GM18526 (cell line): ENCODE data around the gene APEH.

Experiments
- POLR2A ChIP-seq: IDR thresholded peaks from 3 replicates; pipeline ENCODE4 v1.6.1; 2011; ENCODE audit not compliant: insufficient read length; ENCODE audit errors: extremely low read depth

The APEH gene

DNA sequence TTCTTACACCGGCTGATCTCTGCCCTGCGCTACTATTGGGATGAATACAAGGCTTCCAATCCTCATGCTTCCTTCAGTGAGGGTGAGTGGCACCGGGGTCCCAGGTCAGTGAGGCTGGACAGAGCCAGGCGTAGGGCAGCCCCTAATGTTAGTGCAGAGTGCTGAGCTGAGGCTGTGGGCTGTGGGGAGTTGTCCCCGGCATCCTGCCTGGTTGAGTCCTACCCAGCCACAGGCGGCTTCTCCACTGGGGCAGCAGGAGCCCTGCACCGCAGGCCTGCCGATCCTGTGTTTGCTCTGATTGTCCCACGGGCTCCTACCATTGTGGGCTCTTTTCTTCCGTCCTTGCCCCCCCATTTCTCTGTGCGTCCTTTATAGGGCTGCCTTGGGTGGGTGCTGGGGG is 28.5 kb downstream of the APEH start:
- no peak for TF ChIP-seq POLR2A

GRCh38 chr3:49703443-49703927 is 29.3 kb downstream of the APEH start:
- no peak for TF ChIP-seq POLR2A

DNA sequence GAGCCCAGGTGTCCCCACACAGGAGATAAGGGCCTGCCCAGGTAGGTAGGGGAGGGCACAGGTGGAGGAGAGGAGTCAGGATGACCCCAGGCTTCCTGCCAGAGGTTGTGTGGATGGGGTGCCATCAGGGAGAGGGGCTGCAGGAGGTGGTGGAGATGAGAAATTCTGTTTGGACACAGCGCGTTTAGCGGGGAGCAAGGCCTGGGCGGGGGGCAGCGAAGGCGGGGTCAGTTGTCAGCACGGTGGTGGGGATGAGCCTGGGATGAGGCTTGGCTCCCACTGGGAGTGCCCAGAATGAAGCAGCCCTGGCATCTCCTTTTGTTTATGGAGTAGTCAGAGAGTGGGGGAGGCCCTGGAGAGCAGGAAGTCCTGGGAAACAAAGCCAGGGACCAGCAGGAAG is 29.8 kb downstream of the APEH start:
- TF ChIP-seq POLR2A = no peak

DNA sequence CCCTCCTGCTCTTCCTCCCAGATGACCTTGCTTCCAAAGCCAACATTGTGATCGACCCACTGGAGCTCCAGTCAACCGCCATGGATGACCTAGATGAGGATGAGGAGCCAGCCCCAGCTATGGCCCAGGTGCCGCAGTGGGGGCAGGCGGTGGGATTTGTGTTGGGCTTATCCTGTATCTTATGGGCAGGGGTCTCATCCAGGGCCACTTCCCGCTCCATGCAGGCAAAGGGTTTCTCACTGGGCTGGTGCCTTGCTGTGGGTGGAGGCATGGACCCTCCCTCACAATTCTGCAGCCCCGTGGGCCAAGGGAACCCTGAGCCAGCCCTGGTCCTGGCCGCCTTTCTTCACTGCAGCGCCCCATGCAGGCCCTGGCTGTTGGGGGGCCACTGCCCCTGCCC is 30.5 kb downstream of the APEH start:
- no peak for TF ChIP-seq POLR2A

DNA sequence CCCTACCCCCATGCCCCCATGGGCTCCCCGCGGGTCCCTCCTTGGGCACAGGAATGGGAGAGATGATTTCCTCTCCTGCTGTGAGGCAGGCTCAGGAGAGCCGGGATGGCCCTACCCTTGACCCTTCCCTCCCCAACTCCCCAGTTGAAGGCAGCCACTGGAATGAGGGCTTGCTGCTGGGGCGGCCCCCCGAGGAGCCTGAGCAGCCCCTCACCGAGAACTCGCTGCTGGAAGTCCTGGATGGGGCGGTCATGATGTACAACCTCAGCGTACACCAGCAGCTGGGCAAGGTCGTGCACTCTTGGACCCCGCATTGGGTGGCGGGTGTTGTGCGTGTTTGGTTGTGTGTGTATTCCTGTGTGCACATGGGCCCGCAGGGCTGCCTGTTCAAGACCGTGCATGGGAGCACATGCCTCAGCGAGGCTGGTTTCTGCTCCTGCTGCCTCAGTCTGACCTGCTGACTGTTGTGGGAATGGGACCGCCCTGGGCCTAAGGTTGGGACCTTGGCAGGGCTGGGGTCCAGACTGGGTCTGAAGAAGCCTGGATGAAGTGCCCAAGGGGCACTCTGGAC is 31.3 kb downstream of the APEH start:
- no peak for TF ChIP-seq POLR2A

DNA sequence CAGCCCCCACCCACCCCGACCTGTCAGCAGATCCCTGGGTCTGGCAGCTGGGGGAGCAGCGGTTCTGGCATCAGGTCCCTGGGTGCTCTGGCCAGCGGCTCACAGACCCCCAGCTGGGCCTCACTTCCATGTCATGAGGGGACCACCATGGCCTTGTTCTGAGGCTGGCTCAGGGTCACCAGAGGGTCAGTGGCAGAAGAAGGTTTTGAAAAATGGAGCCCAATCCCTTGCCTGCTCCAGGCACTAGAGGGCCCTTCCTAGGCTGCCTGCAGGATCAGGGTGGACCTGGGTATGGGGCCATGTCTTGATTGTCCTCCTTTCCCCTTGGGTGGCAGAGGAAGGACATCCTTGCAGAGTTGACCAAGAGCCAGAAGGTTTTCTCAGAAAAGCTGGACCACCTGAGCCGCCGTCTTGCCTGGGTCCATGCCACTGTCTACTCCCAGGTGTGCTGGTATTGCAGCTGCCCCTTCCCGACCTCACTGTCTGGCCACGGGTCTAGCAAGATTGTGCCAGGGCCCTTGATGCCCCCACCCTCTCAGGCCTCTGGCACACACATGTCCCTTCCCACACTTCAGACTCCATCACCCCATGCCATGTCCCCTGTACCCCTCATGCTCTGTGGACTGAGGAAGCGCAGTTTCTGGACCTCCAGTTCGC is 32.4 kb downstream of the APEH start:
- no peak for TF ChIP-seq POLR2A

DNA sequence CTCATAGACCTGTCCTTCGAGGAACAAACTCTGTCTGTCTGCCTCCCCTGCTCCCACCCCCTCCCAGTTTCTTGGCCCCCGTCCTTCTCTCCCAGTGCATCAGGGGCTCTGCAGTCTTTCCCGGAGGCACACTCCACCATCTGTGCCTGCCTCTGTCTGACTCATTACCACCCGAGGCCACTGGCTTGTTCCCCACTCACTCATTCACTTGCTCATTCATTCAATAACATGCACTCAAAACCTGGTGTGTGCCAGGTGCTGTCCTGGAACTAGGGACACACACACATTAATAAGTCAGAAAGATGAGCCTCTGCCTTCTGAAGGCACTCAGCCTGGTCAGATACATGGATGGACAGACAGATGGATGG is 32.9 kb downstream of the APEH start:
- no peak for TF ChIP-seq POLR2A

- TF ChIP-seq POLR2A = no peak
Observed at GRCh38 chr3:49709852-49710251, 35.7 kb downstream of the APEH start.

- no peak for TF ChIP-seq POLR2A
Observed at GRCh38 chr3:49711489-49711888, 37.3 kb downstream of the APEH start.

DNA sequence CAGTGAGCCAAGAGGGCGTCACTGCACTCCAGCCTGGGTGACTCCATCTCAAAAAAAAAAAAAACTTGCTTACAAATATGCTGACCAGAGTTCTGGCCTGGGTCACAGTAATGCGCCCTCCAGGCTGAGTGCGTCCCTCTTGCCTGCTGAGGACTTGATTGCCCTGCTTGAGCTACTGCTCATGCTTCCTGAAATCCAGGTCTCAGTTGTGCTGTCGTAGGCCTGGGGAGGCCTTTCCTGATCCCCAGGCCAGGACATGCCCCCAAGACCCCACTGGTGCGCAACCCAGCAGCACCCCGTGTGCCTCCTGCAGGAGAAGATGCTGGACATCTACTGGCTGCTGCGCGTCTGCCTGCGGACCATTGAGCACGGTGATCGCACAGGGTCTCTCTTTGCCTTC is 38.0 kb downstream of the APEH start:
- TF ChIP-seq POLR2A = no peak

DNA sequence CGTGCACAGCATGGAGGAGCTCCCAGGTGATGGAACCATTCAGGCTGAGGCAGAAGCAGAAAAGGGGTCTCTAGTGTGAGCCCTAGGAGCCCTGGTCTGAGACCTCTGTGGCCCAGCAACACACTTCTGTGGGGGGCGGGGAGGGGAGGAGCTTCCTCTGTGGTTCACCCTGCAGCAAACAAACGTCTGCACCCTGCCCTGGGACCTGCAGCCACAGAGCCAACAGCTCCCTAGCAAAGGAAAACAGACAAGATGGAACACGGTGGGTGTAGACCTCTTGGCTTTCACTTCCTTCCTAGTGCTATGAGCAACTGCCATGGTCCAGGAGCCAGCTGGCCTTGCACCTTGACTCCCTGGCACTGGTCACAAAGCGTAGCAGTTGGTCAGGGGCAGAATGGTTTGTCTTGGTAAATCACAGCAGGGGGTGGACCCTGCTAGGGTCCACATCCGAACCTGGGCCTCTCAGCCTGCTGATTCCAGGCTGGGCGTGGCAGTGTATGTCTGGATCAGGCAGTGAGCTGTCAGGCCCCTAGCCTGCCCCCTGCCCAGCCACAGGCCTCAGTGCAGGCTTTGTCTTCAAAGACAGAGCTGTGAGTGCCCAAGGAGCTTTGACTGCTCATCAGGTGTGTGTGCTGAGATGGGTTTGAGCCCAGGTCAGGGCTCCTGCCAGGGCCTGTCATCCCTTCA is 38.6 kb downstream of the APEH start:
- no peak for TF ChIP-seq POLR2A

GRCh38 chr3:49713336-49714105 is 39.4 kb downstream of the APEH start:
- TF ChIP-seq POLR2A = no peak

GRCh38 chr3:49714728-49715550 is 40.8 kb downstream of the APEH start:
- no peak for TF ChIP-seq POLR2A

GRCh38 chr3:49715611-49716121 is 41.5 kb downstream of the APEH start:
- TF ChIP-seq POLR2A = no peak

DNA sequence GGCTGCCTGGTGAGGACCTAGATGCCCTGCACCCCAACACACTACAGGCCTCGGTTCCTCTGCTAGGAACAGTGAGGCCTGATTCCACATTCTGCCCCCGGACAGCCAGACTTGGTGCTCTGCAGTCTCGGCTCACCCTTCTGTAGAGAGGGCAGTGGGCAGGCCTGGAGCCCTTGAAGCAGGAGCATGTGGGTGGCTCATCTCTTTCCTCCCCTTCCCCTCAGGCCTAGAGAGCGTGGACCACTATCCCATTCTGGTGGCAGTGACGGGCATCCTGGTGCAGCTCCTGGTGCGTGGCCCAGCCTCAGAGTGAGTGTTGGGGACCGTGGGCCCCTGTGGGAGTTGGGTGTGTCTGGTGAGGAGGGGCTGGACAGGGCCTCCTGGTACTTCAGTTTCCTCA is 42.0 kb downstream of the APEH start:
- TF ChIP-seq POLR2A = no peak

GRCh38 chr3:49716691-49717210 is 42.6 kb downstream of the APEH start:
- TF ChIP-seq POLR2A = no peak
